Smooth muscle cell of the pulmonary artery (primary cell): ENCODE results near the gene FAU. TPM values are rescaled to one million over a fixed set of nuclear protein-coding genes. Genes with fewer than 3 reads are reported as not detected.

ENCODE experiments used
- total RNA-seq: library from RNA; depleted of rRNA; stranded (reverse); fragments of >200 nt; gene quantifications from 2 replicates; pipeline ENCODE4 v1.2.3, GENCODE V29; 2014

FAU gene
- 128 and 138 TPM in 2 replicates for total RNA-seq

DNA sequence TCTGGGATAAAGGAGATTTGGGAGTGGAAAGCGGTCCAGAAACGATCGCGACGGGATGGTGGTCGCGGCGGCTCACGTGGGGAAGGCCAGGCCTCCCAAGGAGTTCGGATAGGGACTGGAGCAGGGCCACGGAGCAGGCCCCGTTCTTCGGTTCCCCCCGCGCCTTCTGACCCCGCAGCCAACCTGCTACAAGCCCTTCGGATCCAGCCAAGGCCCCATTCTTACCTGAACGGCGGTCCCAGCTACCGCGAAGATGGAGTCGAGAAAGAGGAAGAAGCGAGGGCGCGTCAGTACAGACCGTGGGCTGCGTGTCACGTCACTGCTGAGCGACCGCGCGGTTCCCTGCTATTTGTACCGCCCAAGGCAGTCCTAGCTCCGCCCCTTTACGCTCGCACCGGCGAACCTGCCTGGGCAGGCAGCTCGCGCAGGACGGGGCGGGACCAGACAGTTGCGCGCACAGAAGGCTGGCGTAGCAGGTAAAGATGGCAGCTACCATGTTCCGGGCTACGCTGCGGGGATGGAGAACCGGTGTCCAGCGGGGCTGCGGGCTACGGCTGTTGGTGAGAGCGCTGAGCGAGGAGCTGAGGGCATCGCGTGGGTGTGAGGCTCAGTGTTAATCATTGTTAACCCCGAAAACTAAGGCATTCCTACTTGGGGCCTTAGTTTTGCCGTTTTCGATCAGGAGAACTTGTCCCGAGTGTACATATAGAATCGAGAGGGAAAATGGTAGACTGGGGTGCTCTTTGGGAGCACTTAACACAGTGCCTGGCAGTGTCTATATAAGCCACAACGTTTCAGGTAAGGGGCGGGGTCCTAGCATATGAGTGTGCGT is at the start of gene FAU, which contains the start of gene MRPL49:
Gene FAU (minus strand): TSS at position 270 of the 832 bp plus-strand sequence. CDS start 321 bp downstream, outside the sequence.
Gene MRPL49 (plus strand): TSS at position 457 of the 832 bp plus-strand sequence. CDS start 26 bp downstream, at position 483.

DNA sequence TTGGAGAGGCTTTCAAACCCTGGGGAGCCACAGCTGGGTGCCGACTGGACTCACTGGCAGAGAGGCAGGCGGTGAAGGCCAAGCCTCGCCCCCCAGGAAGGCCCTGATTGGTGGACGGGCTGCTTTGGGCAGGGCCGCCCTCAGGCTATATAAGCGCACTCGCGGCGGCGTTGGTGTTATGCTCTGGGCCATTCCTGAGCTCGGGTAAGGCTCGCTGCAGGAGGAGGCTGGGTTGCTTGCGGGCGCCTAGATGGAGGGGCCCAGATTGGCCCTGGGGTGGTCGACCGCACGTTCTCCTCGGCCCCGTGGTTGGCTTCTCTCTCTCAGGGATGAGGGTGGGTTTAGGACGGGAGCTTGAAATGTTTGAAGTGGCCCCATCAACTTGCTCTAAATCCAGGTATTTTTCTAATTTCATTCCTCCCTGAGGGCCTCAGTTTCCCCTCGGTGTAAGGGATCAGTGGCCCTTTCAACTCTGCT is 48.2 kb upstream of the FAU start, which contains the start of gene SPDYC:
Gene SPDYC (plus strand): TSS at position 176 of the 477 bp plus-strand sequence. CDS start 1,125 bp downstream, outside the sequence.

DNA sequence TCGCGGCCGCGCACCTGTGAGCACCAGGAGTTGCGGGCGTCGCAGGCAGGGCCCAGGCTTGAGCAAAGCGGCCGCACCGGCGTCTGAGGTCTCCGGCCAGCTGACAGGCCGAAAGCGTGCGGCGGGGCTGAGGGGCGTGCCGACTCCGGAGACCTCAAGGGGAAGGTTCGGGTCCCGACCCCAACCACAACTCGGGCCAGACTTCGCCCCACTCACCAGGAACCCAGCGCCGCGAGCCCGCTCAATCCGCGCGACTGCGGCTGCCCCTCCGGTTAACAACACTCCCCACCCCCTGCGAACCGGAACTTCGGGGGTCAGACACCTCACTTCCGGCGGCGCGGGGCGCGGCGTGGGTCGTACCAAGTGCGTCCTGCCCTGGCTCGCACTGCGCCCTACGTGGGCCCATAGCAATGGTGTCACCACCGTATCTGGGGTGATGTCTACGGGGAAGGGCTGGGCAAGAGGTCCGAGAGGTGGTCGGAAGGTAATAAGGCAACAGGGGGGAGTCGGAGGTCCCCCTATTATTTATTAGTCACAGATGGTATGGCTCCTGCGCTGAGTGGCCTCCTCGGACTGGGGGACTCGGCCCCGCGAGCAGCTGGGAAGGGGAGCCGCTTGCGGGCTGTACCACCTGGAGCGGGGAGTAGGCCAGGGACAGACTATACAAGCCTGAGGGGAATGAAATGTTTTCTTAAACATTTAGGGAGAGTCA is 12.5 kb upstream of the FAU start, which contains the start of gene SYVN1:
Gene SYVN1 (minus strand): TSS at position 280 of the 712 bp plus-strand sequence. CDS start 918 bp downstream, outside the sequence.

DNA sequence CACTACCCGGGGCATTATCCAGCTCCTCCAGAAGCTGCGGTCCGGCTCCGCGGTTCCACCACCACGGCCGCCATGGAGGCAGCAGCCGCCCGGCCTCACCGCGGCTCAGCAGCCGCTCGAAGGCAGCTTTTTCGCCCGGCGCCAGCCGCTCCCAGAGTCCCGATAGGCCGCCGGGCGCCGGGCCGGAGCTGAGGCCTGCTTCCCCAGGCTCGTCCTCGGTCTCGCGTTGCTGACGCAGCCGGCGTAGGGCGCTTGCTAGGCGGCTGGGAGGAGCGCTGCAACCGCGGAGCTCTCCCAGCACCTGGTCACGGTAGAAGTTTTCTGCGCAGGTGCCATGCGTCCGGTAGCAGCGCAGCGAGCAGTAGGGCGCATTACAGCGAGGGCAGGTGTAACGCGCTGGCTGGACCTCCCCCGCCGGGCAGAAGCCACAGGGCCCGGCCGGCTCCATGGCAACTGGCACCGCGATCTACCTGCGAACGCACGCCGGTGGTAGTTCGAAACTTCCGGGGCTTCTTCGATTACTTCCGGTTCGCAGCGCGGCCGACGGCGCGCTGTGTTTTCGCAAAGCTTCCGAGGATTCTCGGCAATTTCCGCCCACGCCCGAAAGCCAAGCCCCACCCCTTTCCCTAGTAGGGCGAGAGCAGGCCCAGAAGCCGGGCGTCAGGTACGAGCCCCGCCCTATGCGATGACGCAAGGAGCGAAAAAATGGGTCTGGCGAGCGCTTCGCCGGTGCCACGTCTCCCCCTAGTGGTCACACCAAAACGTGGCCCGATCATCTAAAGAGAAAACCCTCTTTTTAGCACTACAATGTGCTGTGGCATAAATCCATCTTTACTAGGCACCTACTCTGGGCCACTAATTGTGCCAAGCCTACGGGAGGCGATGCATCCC is 4.5 kb downstream of the FAU start, which contains the start of gene ZNHIT2:
Gene ZNHIT2 (minus strand): TSS at position 496 of the 891 bp plus-strand sequence. CDS start 48 bp downstream, at position 448.

DNA sequence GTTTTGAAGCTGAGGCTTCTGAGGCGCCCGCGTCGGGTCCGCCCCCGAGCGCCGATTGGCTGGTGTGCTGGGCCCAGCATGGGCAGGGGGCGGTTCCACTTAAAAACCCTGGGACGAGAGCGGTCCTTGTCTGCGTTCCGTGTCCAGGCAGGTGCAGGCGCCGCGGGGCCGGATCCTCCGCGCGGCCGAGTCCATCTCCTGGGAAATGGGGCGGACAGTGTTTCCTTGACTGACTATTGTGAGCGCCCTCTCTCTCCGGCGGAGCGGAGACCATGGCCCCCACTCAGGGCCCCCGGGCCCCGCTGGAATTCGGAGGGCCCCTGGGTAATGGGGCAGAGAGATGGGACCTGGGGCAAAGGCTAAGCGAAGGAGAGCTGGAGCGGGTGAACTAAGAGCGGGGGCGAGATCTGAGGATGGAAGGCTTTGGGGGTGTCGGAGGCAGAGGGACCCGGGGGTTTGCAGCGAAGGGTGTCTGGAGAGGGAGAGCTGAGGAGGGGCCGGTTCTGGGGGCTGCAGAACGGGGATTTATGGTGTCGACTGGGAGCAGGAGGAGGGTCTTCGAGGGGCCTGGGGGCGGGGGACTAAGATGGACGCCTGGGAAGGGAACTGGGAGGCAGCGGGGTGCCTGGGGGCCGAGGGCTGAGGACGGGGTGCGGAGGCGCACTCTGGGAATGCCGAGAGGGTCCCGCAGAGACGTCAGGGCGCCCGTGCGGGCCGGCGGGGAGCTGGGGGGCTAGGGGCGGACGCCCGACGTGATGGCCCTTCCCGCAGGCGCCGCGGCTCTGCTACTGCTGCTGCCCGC is 10.0 kb downstream of the FAU start, which contains the start of gene TM7SF2:
Gene TM7SF2 (plus strand): TSS at position 129 of the 802 bp plus-strand sequence. CDS start 144 bp downstream, at position 273.

DNA sequence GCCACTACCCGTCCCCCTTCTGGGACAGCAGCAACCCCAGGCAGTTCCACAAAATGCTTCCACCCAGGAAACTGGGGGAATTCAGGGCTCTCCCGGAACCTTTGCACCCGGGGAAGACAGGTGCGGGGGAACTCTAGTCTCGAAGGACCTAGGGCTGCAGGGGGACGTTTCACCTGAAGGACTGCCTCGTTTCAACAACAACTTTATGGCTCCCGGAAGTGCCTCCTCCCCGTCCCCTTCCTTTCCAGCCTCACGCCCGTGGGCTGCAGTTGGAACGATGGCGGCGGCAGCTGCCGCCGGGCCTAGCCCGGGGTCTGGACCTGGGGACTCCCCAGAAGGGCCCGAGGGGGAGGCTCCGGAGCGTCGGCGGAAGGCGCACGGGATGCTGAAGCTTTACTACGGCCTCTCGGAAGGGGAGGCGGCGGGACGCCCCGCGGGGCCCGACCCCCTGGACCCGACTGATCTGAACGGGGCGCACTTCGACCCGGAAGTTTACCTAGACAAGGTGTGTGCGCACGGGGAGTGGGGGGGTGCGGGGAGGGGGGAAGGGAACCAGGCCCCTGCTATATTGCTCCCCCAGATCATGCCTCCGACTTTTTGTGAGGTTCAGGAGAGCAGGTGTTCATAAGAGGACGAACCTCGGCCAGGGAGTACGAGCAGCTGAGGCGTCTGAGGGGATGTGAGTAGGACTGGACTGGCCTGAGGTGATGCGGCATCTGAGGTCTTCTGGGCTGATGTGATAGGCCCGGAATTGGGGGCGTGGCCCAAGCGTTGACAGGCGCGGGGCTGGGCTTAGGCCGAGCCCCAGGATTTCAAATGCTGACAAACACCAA is 25.7 kb downstream of the FAU start, which contains the start of gene VPS51:
Gene VPS51 (plus strand): TSS at position 241 of the 833 bp plus-strand sequence. CDS start 37 bp downstream, at position 278.

DNA sequence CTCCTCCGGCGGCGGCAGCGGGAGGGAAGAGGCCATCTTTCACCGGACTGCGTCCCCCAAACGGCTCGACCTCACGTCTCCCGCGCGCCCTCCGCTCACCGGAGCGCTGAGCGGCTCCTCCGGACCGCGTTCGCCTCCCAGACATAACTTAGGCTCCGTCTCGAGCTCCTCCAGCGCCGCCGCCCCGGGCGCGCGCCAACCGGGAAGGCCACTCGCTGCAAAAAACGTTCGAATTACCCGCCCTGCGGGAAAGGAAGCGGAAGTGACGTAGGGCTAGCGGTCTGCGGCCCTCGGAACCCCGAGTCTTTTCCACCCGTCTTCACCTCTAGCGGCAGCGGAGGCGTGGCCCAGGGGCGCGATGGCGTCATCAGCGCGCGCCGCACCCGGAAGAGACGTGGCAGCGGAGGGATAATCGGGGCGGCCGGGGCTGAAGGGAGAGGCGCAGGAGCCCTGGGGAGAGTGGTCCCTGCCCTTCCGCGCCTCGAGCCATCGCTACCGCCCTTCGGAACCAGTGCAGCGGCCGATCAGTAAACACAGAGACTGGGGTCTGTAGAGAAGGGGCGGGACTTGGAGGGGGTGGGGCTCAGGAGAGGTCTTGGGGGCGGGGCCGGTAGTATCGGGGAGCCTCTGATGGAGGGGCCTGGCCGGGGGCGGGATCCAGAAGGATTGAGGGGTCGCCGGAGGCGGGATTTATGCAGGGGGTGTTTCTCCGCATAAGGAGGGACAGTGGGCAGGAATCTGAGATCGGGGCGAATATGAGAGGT is 37.9 kb downstream of the FAU start, which contains the start of the genes CDCA5 and ZFPL1:
Gene CDCA5 (minus strand): TSS at position 207 of the 764 bp plus-strand sequence. CDS start 62 bp downstream, at position 145.
Gene ZFPL1 (plus strand): TSS at position 389 of the 764 bp plus-strand sequence. CDS start 477 bp downstream, outside the sequence.

Other genes with a start within 250 kb of the FAU start
- gene EHD1, start 243.5 kb downstream of the FAU start, total RNA-seq = 121 and 124 TPM in 2 replicates
- gene ATG2A, start 204.9 kb downstream of the FAU start, total RNA-seq = 11.0 and 14.9 TPM in 2 replicates
- gene PPP2R5B, start 197.4 kb downstream of the FAU start, total RNA-seq = 19.4 and 28.1 TPM in 2 replicates
- gene GPHA2, start 186.2 kb downstream of the FAU start, total RNA-seq = not detected in 2 replicates
- gene MAJIN, start 150.0 kb downstream of the FAU start, total RNA-seq = not detected in 2 replicates
- gene BATF2, start 125.2 kb downstream of the FAU start, total RNA-seq = 0.13 and 0.50 TPM in 2 replicates
- 103 and 116 TPM in 2 replicates for gene ARL2, start 108.0 kb downstream of the FAU start, total RNA-seq
- gene SNX15, start 94.7 kb downstream of the FAU start, total RNA-seq = 10.2 and 10.3 TPM in 2 replicates
- gene SAC3D1, start 80.9 kb downstream of the FAU start, total RNA-seq = 5.6 and 10.9 TPM in 2 replicates
- gene NAALADL1, start 63.6 kb downstream of the FAU start, total RNA-seq = 22.0 and 26.3 TPM in 2 replicates
- gene CDCA5, start 38.1 kb downstream of the FAU start, total RNA-seq = 1.6 and 3.3 TPM in 2 replicates
- 36.3 and 45.8 TPM in 2 replicates for gene ZFPL1, start 37.9 kb downstream of the FAU start, total RNA-seq
- gene VPS51, start 25.9 kb downstream of the FAU start, total RNA-seq = 155 and 218 TPM in 2 replicates
- gene TM7SF2, start 10.3 kb downstream of the FAU start, total RNA-seq = 9.0 and 12.6 TPM in 2 replicates
- 6.6 and 9.7 TPM in 2 replicates for gene ZNHIT2, start 4.4 kb downstream of the FAU start, total RNA-seq
- gene MRPL49, start 187 bp upstream of the FAU start, total RNA-seq = 39.9 and 55.2 TPM in 2 replicates
- gene SYVN1, start 12.4 kb upstream of the FAU start, total RNA-seq = 41.5 and 45.7 TPM in 2 replicates
- gene SPDYC, start 48.1 kb upstream of the FAU start, total RNA-seq = not detected in 2 replicates
- gene CAPN1, start 59.8 kb upstream of the FAU start, total RNA-seq = 155 and 188 TPM in 2 replicates
- 2.5 and 4.4 TPM in 2 replicates for gene POLA2, start 139.8 kb upstream of the FAU start, total RNA-seq
- gene CDC42EP2, start 192.7 kb upstream of the FAU start, total RNA-seq = 15.8 and 19.8 TPM in 2 replicates
- 33.1 and 33.4 TPM in 2 replicates for gene DPF2, start 211.7 kb upstream of the FAU start, total RNA-seq
- 0.07 and 0.13 TPM in 2 replicates for gene TIGD3, start 232.6 kb upstream of the FAU start, total RNA-seq